K562 (cell line): Measurements from ENCODE around the gene NFKBIA. TPM values are rescaled to one million over a fixed set of nuclear protein-coding genes. Genes with fewer than 3 reads are reported as not detected.
A peak's percentile ranks its signal among the peaks of the same experiment; 100 is the strongest.

ENCODE experiments used
- BCL6 ChIP-seq: fragments of 250-450 bp; sonication (Bioruptor Pico); IDR thresholded peaks from 2 replicates; pipeline ENCODE4 v1.4.0; 2020
- CEBPB ChIP-seq: fragments of 450-650 bp; IDR thresholded peaks from 2 replicates; pipeline ENCODE4 v1.6.1; 2016; ENCODE audit warnings: missing genetic modification characterization, missing compliant biosample characterization
- CHD4 ChIP-seq: fragments of 200-600 bp; sonication (generic); IDR thresholded peaks from 3 replicates; pipeline ENCODE4 v1.6.1; 2012; ENCODE audit warnings: low read depth, mild to moderate bottlenecking, mixed read lengths, low read length, inconsistent platforms; ENCODE audit not compliant: insufficient read depth, insufficient replicate concordance, poor library complexity, severe bottlenecking
- FOXK2 ChIP-seq, 2 experiments: fragments of 450-650 bp; IDR thresholded peaks in 1 of 2; conservative IDR thresholded peaks in 1 of 2; 2 replicates each; pipeline ENCODE4 v1.6.1; 2016; ENCODE audit warnings: low read depth in 2 of 2, mild to moderate bottlenecking in 1 of 2
- KAT2B ChIP-seq: IDR thresholded peaks from one replicate; pipeline ENCODE4 v1.6.1; 2012; ENCODE audit warnings: low read depth, mild to moderate bottlenecking, control low read depth, inconsistent platforms, low read length, moderate library complexity
- KHSRP ChIP-seq: fragments of 450-650 bp; IDR thresholded peaks from 2 replicates; pipeline ENCODE4 v1.6.1; 2017
- MAFF ChIP-seq: IDR thresholded peaks from 2 replicates; pipeline ENCODE4 v1.6.1; 2012; ENCODE audit warnings: low read length, improper control_type of control experiment
- MCM5 ChIP-seq: fragments of 450-650 bp; IDR thresholded peaks from 2 replicates; pipeline ENCODE4 v1.6.1; 2016; ENCODE audit warnings: low read depth
- ZNF318 ChIP-seq, 2 experiments: fragments of 450-650 bp; IDR thresholded peaks; 2 replicates each; pipeline ENCODE4 v1.6.1; 2016; ENCODE audit warnings: mild to moderate bottlenecking in 2 of 2, borderline replicate concordance in 1 of 2, low read depth in 1 of 2, moderate library complexity in 1 of 2
- ZNF324 ChIP-seq: fragments of 250-450 bp; sonication (Bioruptor Pico); IDR thresholded peaks from 2 replicates; pipeline ENCODE4 v1.4.0; 2020; ENCODE audit warnings: mild to moderate bottlenecking
- polyA plus RNA-seq, 8 experiments: library from polyadenylated mRNA; depleted of rRNA in 4 of 8; stranded (reverse) in 5 of 8; unstranded in 3 of 8; fragments of >200 nt; fragmentation: Nextera tagmentation in 2 of 8; fragmentation: Illumina TruSeq in 1 of 8; extraction: Ambion mirVana in 2 of 8; extraction: Trizol in 1 of 8; gene quantifications; 2 replicates each; pipeline versions ENCODE4 v1.2.1 to v1.2.3, GENCODE V29; 2011 to 2014; ENCODE audit warnings: inconsistent platforms in 1 of 8, missing spikeins in 1 of 8
- total RNA-seq, 7 experiments: library from RNA; depleted of rRNA in 6 of 7; stranded (reverse); fragments of >200 nt in 6 of 7; fragmentation: Illumina TruSeq in 2 of 7; extraction: Trizol in 2 of 7; gene quantifications; 2 replicates each; pipeline versions ENCODE4 v1.2.1 to v1.2.3, GENCODE V29; 2011 to 2021; ENCODE audit warnings: low replicate concordance in 1 of 7

Gene NFKBIA
- total and polyA plus RNA-seq, 9 of the 15 experiments (the other 6 are each of a cell fraction or from before 2014, with no cell fraction given), result 6.9 to 31.8 (median 18.2) TPM

GRCh38 chr14:35366521-35366976 lies 38.0 kb downstream of the NFKBIA start (continued):
- TF ChIP-seq ZNF318 (IDR thresholded peaks at IDR 0.05; ENCODE audit: borderline replicate concordance in 1 of 2, low read depth in 1 of 2) (no peak), FOXK2 (conservative IDR thresholded peaks at IDR 0.05 in 1 of 2, IDR thresholded peaks at IDR 0.05 in 1 of 2; ENCODE audit: low read depth in 2 of 2) (no peak), MCM5 (no peak), MAFF (no peak), KAT2B (no peak), ZNF324 (CRISPR knock-in tag) (no peak), KHSRP (no peak), CEBPB (tag) (no peak), CHD4 (peak; percentile 71), BCL6 (CRISPR knock-in tag) (no peak)
